ENCODE results near the gene MOCS1. TPM values are rescaled to one million over a fixed set of nuclear protein-coding genes. Genes with fewer than 3 reads are reported as not detected.
"Not testable (repeated sequence)": the region's sequence is repeated elsewhere in the genome, so short reads cannot be mapped to it uniquely, and the experiment has no call there.

The MOCS1 gene
- total RNA-seq, 1 donor from 2014 or later, result 15.6 TPM

- peaks cover 7% of the 10 kb centered on the region for H3K4me1 Mint-ChIP-seq (ENCODE audit: unreplicated experiment)
- no peak overlapping the region for H3K27ac Mint-ChIP-seq
- H3K36me3 Mint-ChIP-seq, result no peaks in the 10 kb centered on the region
- no peak for DNase-seq (ENCODE audit: extremely low spot score, unreplicated experiment)
- H3K4me3 Mint-ChIP-seq, result no peak overlapping the region
- TF ChIP-seq, protein P1, sequence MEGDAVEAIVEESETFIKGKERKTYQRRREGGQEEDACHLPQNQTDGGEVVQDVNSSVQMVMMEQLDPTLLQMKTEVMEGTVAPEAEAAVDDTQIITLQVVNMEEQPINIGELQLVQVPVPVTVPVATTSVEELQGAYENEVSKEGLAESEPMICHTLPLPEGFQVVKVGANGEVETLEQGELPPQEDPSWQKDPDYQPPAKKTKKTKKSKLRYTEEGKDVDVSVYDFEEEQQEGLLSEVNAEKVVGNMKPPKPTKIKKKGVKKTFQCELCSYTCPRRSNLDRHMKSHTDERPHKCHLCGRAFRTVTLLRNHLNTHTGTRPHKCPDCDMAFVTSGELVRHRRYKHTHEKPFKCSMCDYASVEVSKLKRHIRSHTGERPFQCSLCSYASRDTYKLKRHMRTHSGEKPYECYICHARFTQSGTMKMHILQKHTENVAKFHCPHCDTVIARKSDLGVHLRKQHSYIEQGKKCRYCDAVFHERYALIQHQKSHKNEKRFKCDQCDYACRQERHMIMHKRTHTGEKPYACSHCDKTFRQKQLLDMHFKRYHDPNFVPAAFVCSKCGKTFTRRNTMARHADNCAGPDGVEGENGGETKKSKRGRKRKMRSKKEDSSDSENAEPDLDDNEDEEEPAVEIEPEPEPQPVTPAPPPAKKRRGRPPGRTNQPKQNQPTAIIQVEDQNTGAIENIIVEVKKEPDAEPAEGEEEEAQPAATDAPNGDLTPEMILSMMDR (conservative IDR thresholded peaks at IDR 0.05), result no peak
- peaks cover 31% of the 10 kb centered on the region for H3K27me3 Mint-ChIP-seq
- H3K9me3 Mint-ChIP-seq, result no peaks in the 10 kb centered on the region
Measured at GRCh38 chr6:39979461-39980328, 45.4 kb upstream of the MOCS1 start.

GRCh38 chr6:39978240-39978639 is 44.0 kb upstream of the MOCS1 start:
- Mint-ChIP-seq H3K27ac (no peak overlapping the region), H3K27me3 (peaks cover 39% of the 10 kb centered on the region), H3K9me3 (no peaks in the 10 kb centered on the region), H3K4me1 (ENCODE audit: unreplicated experiment) (peaks cover 7% of the 10 kb centered on the region), H3K36me3 (no peaks in the 10 kb centered on the region), H3K4me3 (no peak overlapping the region)
- DNase-seq (ENCODE audit: extremely low spot score, unreplicated experiment), result no peak
- TF ChIP-seq, protein P1 (conservative IDR thresholded peaks at IDR 0.05), result no peak

GRCh38 chr6:39973661-39974060 is 39.4 kb upstream of the MOCS1 start:
- Mint-ChIP-seq H3K36me3 (no peaks in the 10 kb centered on the region), H3K9me3 (no peaks in the 10 kb centered on the region), H3K4me1 (ENCODE audit: unreplicated experiment) (no peaks in the 10 kb centered on the region), H3K4me3 (no peak overlapping the region), H3K27me3 (peaks cover 56% of the 10 kb centered on the region), H3K27ac (no peak overlapping the region)
- DNase-seq (ENCODE audit: extremely low spot score, unreplicated experiment), result no peak
- TF ChIP-seq, protein P1 (conservative IDR thresholded peaks at IDR 0.05), result no peak

DNA sequence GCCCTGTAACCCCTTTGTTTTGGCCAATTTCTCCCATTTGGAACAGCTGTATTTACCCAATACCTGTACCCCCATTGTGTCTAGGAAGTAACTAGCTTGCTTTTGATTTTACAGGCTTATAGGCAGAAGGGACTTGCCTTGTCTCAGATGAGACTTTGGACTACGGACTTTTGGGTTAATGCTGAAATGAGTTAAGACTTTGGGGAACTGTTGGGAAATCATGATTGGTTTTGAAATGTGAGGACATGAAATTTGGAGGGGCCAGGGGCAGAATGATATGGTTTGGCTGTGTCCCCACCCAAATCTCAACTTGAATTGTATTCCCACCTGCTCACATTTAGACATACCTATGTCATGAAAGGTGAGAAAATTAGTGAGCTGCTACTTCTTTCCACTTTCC is 38.5 kb upstream of the MOCS1 start:
- H3K4me1 Mint-ChIP-seq (ENCODE audit: unreplicated experiment); H3K36me3 Mint-ChIP-seq; H3K27ac Mint-ChIP-seq; H3K9me3 Mint-ChIP-seq; H3K4me3 Mint-ChIP-seq; DNase-seq (ENCODE audit: extremely low spot score, unreplicated experiment): not testable (repeated sequence)
- peaks cover 53% of the 10 kb centered on the region for H3K27me3 Mint-ChIP-seq

DNA sequence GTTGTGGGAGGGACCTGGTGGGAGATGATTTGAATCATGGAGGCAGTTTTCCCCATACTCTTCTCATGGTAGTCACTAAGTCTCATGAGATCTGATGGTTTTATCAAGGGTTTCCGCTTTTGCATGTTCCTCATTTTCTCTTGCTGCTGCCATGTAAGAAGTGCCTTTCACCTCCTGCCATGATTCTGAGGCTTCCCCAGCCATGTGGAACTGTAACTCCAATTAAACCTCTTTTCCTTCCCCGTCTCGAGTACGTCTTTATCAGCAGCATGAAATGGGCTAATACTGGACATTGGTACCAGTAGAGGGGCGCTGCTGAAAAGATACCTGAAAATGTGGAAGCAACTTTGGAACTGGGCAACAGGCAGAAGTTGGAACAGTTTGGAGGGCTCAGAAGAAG is 36.9 kb upstream of the MOCS1 start:
- not testable (repeated sequence) for DNase-seq (ENCODE audit: extremely low spot score, unreplicated experiment); H3K4me1 Mint-ChIP-seq (ENCODE audit: unreplicated experiment); H3K36me3 Mint-ChIP-seq; H3K4me3 Mint-ChIP-seq; H3K9me3 Mint-ChIP-seq; H3K27ac Mint-ChIP-seq
- H3K27me3 Mint-ChIP-seq, result peaks cover 48% of the 10 kb centered on the region

DNA sequence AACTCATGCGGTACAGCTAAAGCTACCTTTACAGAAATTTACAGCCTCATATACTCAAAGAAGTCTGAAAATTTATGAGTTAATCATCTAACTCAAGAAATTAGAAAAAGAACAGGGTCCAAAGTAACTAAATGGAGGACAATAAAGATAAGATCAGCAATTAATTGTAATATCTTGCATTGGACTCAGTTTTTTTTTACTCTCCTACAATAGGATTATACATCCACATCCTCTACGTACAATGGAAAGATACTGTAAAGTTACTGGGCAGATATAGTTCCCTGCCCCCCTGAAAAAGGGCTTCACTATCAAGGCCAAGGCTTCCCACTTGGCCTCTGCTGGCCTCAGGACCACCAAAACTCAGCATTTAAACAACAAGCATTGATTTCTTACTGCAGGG is 31.5 kb upstream of the MOCS1 start:
- no peak overlapping the region for H3K27ac Mint-ChIP-seq
- H3K36me3 Mint-ChIP-seq, result no peaks in the 10 kb centered on the region
- H3K27me3 Mint-ChIP-seq, result peaks cover 18% of the 10 kb centered on the region
- H3K9me3 Mint-ChIP-seq, result no peaks in the 10 kb centered on the region
- peaks cover 8% of the 10 kb centered on the region for H3K4me1 Mint-ChIP-seq (ENCODE audit: unreplicated experiment)
- TF ChIP-seq, protein P1 (conservative IDR thresholded peaks at IDR 0.05), result no peak
- no peak for DNase-seq (ENCODE audit: extremely low spot score, unreplicated experiment)
- H3K4me3 Mint-ChIP-seq, result no peak overlapping the region
